HEK293T (cell line): ENCODE results near the gene MICAL2.

Source experiments
- CTCF ChIA-PET: fragments of 350-600 bp; formaldehyde crosslinking; extraction: SDS; loops from one replicate; lab custom pipeline; 2021; ENCODE audit warnings: antibody characterized with exemption, inconsistent platforms; lab: Yijun Ruan, JAX
- POLR2A ChIA-PET: fragments of 350-600 bp; formaldehyde crosslinking; extraction: SDS; loops from one replicate; lab custom pipeline; 2020; ENCODE audit warnings: antibody characterized with exemption, inconsistent platforms; lab: Yijun Ruan, JAX
- DNase-seq: peaks from one replicate; pipeline ENCODE4 v3.0.0; 2012; ENCODE audit warnings: mixed read lengths; ENCODE audit errors: extremely low spot score
- ARNT ChIP-seq: fragments of 450-650 bp; IDR thresholded peaks from 2 replicates; pipeline ENCODE4 v1.6.1; 2017; ENCODE audit warnings: mild to moderate bottlenecking
- BHLHE40 ChIP-seq: fragments of 450-650 bp; IDR thresholded peaks from 2 replicates; pipeline ENCODE4 v1.6.1; 2016; ENCODE audit warnings: mild to moderate bottlenecking, moderate library complexity, borderline replicate concordance
- CTBP1 ChIP-seq: fragments of 450-650 bp; IDR thresholded peaks from 2 replicates; pipeline ENCODE4 v1.6.1; 2016; ENCODE audit warnings: borderline replicate concordance
- ELF4 ChIP-seq: fragments of 450-650 bp; IDR thresholded peaks from 2 replicates; pipeline ENCODE4 v1.6.1; 2017; ENCODE audit warnings: antibody characterized with exemption
- FOXA1 ChIP-seq: fragments of 450-650 bp; IDR thresholded peaks from 2 replicates; pipeline ENCODE4 v1.6.1; 2016; ENCODE audit warnings: mild to moderate bottlenecking
- FOXK2 ChIP-seq: fragments of 450-650 bp; IDR thresholded peaks from 2 replicates; pipeline ENCODE4 v1.6.1; 2016; ENCODE audit warnings: mild to moderate bottlenecking
- FOXM1 ChIP-seq: fragments of 450-650 bp; IDR thresholded peaks from 2 replicates; pipeline ENCODE4 v1.6.1; 2017; ENCODE audit warnings: mild to moderate bottlenecking, borderline replicate concordance
- HDGF ChIP-seq: fragments of 450-650 bp; IDR thresholded peaks from 2 replicates; pipeline ENCODE4 v1.6.1; 2017; ENCODE audit warnings: antibody characterized with exemption, borderline replicate concordance
- L3MBTL2 ChIP-seq: fragments of 450-650 bp; conservative IDR thresholded peaks from 2 replicates; pipeline ENCODE4 v1.6.1; 2016; ENCODE audit warnings: mild to moderate bottlenecking
- LEF1 ChIP-seq: fragments of 450-650 bp; IDR thresholded peaks from 2 replicates; pipeline ENCODE4 v1.6.1; 2017; ENCODE audit warnings: mild to moderate bottlenecking, borderline replicate concordance
- NFRKB ChIP-seq: fragments of 450-650 bp; IDR thresholded peaks from 2 replicates; pipeline ENCODE4 v1.6.1; 2016; ENCODE audit warnings: mild to moderate bottlenecking, moderate library complexity
- SP1 ChIP-seq: fragments of 450-650 bp; IDR thresholded peaks from 2 replicates; pipeline ENCODE4 v1.6.1; 2017
- SUZ12 ChIP-seq: fragments of 450-650 bp; IDR thresholded peaks from 2 replicates; pipeline ENCODE4 v1.6.1; 2016; ENCODE audit warnings: mild to moderate bottlenecking
- TARDBP ChIP-seq: fragments of 450-650 bp; IDR thresholded peaks from 2 replicates; pipeline ENCODE4 v1.6.1; 2016
- ZNF384 ChIP-seq: fragments of 450-650 bp; IDR thresholded peaks from 2 replicates; pipeline ENCODE4 v1.6.1; 2016
- TF ChIP-seq, protein P1 (sequence below): fragments of 450-650 bp; IDR thresholded peaks from 2 replicates; pipeline ENCODE4 v1.6.1; 2016

Gene MICAL2

DNA sequence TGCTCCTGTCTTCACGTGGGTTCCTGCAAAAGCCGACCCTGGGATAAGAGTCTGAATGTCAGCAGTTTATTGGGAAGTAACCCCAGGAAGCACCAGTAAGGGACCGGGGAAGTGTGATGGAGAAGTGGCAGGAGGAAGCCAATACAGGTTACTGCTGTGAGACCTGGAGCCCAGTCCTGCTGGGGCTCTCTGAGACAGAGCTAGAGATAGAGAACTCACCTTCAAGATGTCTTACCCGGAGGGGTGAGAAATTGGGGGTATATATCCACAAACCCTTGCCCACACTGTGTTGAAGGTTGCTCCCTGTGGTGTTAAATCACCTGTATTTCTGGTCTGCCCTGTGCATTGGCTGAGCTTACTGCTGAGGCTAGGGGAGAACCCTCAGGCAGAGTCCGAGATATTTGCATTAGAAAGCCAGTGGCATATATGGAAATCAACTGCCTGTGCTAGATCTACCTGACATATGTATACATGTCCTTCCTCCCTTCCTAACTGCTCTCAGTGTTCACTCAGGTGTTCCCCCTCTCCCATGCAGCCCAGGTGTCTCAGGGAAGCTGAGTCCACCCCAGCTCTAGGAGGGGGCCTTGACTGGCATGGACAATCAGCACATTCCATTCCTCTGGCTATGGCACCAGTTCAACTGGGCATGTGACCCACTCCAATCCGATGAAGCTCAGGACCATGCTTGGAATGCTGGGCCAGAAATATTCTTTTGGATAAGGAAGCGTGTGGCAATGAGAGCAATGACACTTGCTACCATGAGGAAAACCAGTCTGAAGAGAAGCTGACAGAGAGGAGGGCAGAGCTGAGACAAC is 6.8 kb upstream of the MICAL2 start:
- POLR2A ChIA-PET = no interaction called here
- CTCF ChIA-PET = interaction anchor here (0.6 to 1.0 kb wide), 3 partner anchors 15 to 37 kb away, joined by 3 to 4 read pairs (median 3); no protein-coding TSS in a partner anchor
- DNase-seq = no peak
- no peak for TF ChIP-seq SP1
- no peak for TF ChIP-seq LEF1
- TF ChIP-seq FOXM1 = no peak
- no peak for TF ChIP-seq SUZ12
- TF ChIP-seq TARDBP = no peak
- TF ChIP-seq, protein P1, sequence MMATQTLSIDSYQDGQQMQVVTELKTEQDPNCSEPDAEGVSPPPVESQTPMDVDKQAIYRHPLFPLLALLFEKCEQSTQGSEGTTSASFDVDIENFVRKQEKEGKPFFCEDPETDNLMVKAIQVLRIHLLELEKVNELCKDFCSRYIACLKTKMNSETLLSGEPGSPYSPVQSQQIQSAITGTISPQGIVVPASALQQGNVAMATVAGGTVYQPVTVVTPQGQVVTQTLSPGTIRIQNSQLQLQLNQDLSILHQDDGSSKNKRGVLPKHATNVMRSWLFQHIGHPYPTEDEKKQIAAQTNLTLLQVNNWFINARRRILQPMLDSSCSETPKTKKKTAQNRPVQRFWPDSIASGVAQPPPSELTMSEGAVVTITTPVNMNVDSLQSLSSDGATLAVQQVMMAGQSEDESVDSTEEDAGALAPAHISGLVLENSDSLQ = no peak
- no peak for TF ChIP-seq FOXK2
- TF ChIP-seq CTBP1 = no peak
- TF ChIP-seq ARNT = no peak
- no peak for TF ChIP-seq ZNF384
- TF ChIP-seq BHLHE40 = no peak
- TF ChIP-seq ELF4 = no peak
- TF ChIP-seq L3MBTL2 = no peak

DNA sequence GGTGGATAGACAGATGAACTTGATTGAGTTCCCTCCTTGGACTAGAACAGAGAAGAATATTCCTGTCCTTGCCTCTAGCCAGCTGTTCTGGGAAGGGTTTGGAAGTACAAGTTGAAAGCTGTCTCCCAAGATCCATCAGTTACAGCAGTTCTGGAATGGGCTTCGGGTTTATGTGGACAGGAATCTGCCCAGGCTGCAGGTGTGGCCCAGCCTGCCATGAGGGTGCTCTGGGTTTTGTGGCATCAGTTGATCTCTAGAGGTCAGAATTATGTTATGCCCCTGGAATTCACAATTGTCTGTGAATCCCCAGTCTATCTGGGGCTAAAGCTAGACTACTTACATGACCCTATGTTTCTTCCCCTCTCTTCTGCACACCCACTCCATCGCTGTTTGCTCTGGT is 4.9 kb upstream of the MICAL2 start:
- POLR2A ChIA-PET = no interaction called here
- DNase-seq = no peak
- TF ChIP-seq FOXA1 (no peak), ARNT (no peak), FOXK2 (no peak), TARDBP (no peak), SUZ12 (no peak), ELF4 (no peak), HDGF (no peak), CTBP1 (no peak), FOXM1 (no peak), ZNF384 (no peak)
- CTCF ChIA-PET = no interaction called here

DNA sequence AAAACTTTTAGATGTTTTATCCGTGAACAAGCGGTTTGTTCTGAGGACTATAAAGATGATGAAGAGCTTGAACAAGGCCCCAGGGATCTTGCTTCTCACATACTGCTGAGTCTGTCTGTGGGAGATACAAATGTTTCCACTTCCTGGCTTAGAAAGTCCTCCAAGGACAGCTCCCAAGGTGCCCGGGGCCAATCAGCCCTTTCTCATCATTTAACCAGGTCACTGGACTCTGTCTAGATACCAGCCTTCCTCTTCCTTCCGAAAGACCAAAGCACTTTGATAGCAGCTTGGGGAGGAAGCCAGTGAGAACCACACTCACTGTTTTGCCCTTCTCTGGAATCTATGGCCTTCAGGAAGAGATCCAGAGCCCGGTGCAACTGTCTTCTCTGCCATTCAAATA is 4.3 kb upstream of the MICAL2 start:
- DNase-seq = no peak
- ChIA-PET POLR2A (no interaction called here), CTCF (no interaction called here)
- TF ChIP-seq SUZ12 = no peak
- no peak for TF ChIP-seq SP1
- no peak for TF ChIP-seq BHLHE40
- no peak for TF ChIP-seq ELF4

DNA sequence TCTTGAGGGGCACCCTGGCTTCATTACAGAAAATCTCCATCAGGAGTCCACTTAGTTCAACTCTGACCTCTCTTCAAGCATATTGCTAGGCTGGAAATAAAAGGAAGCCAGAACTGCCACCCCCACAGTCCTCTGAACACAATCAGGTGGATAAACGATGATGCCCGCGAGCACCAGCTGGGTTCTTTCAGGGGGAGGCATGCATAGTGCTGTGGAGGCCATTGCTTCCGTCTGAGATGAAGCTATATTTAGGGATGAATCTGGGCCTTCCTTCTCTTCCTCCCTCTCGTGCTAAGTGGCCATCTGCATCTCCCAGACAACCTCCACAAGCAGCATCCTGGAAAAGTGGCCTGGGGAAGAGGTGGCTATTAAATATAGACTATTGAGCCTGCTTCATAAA is 3.9 kb upstream of the MICAL2 start:
- DNase-seq = no peak
- ChIA-PET POLR2A (no interaction called here), CTCF (no interaction called here)
- TF ChIP-seq LEF1 = no peak
- no peak for TF ChIP-seq NFRKB
- no peak for TF ChIP-seq BHLHE40
- no peak for TF ChIP-seq TARDBP
- TF ChIP-seq ELF4 = no peak
- TF ChIP-seq FOXK2 = no peak
- TF ChIP-seq CTBP1 = no peak
- TF ChIP-seq HDGF = no peak
- TF ChIP-seq FOXA1 = no peak
- no peak for TF ChIP-seq SUZ12

DNA sequence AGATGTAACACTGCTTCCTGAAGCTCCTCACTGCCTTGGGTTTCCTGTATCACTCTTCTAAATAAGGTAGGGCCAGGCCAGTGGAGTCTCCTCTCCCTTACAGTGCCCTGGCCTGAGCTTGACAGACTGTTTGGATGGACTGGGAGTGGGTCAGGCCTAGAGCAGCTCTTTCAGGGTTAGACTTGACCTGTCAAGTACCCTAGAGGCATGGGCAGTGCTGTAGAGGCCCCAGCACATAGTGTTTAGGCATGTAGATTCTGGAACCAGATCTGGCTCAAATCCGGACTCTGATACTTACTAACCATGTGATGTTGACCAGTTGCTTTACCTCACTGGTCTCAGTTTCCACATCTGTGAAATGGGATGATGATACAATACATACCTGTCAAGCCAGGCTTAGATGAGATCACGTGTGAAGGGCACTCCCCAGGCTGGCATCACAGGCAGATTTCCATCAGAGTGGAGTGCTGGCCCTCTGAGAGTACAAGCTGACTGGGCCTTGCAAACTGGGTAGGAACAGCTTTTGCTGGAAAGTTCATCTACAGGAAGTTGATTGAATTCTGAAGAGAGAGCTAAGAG is 1.4 kb upstream of the MICAL2 start:
- CTCF ChIA-PET = no interaction called here
- no peak for DNase-seq
- POLR2A ChIA-PET = no interaction called here
- TF ChIP-seq, protein P1 = no peak
- no peak for TF ChIP-seq ZNF384
- no peak for TF ChIP-seq BHLHE40
- no peak for TF ChIP-seq L3MBTL2

DNA sequence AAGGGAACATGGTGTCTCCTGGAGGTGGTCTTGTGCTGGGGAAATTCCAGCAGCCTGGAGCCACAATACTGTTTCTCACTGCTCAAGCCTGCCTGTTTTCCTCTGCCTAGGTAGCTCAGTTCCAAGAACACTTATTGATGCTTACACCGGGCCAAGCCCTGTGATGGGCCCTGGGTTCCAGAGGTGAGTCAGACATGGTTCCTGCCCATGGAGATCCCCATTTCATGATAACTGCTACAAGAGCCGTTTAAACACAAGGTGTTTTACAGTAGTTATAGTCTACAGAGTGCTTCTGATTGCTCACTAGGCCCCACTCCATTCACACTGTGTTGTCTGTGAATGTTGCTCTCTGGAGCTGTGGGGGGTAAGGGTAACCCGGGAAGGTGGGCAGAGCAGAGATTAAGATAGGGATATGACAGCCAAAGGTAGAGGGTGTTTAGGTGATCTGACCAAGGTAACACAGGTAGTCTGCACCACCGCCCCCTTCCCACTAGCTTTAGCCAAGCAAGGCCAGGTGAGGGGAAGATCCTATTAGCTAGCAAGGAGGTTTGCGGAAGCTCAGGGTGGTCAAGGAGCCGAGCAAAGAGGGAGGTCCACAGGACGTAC is 696 bp upstream of the MICAL2 start:
- ChIA-PET POLR2A (interaction anchor here (0.6 kb wide), 1 partner anchor 124 kb away, joined by 3 read pairs; no protein-coding TSS in a partner anchor), CTCF (no interaction called here)
- DNase-seq = no peak
- TF ChIP-seq L3MBTL2 (no peak), TARDBP (no peak), NFRKB (no peak), LEF1 (no peak), FOXM1 (no peak), FOXK2 (no peak)
